Measurements from ENCODE around the gene EIF3K.
"Not testable (repeated sequence)": the region's sequence is repeated elsewhere in the genome, so short reads cannot be mapped to it uniquely, and the experiment has no call there.

The EIF3K gene

DNA sequence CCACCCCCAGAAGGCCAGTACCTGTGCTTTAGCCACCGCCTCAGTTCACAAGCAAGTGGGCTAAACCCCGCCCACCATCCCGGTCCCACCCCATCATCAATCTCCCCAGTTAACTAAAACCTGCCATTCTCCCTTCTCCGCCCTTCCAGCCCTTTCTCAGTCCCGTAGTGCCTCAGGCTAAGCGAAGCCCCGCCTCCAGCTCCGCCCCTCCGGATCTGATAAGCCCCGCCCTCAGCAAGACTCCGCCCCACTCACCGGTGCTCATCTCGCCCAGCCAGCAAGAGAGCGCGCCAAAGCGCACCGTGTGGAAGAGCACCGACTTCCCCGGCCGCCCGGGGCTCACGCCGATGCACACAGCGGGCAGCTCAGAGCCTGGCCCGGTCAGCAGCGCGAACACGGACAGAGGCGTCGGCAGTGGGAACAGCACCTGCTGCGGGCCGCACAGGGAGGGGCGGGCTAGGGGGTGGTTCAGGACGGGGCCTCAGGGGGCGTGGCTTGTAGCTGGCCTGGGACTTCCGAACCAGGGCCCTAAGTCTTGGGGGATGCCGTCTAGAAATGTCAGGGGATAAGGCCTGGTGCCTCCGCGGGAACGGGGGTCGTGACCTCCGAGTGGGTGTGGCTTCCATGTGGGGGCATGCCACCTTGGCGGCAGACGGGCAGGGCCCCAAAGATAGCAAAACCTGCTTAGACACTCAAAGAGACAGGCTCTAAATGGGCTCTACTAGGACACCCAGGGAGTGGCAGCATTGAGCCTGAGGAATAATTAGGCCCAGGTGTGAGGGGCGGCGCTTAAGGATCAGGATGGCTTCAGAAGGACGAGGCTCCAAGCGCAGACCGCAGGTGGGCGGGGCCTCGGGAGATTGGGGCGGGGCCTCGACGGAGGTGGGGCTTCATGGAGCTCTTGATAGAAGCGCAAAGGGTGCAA is 22.7 kb upstream of the EIF3K start:
- no peaks in the 10 kb centered on the region for H3K36me3 Mint-ChIP-seq (ENCODE audit: low read depth)
- no peaks in the 10 kb centered on the region for H3K9me3 Mint-ChIP-seq
- TF ChIP-seq, protein P1, sequence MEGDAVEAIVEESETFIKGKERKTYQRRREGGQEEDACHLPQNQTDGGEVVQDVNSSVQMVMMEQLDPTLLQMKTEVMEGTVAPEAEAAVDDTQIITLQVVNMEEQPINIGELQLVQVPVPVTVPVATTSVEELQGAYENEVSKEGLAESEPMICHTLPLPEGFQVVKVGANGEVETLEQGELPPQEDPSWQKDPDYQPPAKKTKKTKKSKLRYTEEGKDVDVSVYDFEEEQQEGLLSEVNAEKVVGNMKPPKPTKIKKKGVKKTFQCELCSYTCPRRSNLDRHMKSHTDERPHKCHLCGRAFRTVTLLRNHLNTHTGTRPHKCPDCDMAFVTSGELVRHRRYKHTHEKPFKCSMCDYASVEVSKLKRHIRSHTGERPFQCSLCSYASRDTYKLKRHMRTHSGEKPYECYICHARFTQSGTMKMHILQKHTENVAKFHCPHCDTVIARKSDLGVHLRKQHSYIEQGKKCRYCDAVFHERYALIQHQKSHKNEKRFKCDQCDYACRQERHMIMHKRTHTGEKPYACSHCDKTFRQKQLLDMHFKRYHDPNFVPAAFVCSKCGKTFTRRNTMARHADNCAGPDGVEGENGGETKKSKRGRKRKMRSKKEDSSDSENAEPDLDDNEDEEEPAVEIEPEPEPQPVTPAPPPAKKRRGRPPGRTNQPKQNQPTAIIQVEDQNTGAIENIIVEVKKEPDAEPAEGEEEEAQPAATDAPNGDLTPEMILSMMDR (IDR thresholded peaks at IDR 0.05; ENCODE audit: unreplicated experiment in 3 of 3) = no peak

DNA sequence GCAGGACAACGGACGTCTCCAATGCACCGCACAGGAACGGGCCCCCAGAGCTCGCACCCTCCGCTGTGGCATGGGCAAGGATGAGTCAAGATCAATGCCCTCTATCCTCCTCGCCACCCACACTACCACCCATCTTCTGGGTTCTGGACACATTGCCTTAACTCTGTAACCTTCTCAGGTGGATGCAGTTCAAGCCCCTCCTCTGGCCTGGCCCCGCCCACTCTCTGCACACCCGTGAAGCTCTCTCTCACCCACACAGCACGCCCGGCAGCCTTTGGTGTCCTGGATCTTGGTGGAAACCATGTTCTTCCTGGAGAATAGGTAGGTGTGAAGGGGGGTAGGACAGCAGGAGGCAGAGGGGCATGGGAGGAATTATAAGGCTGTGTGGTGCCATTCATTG is 21.9 kb upstream of the EIF3K start:
- no peaks in the 10 kb centered on the region for H3K36me3 Mint-ChIP-seq (ENCODE audit: low read depth)
- TF ChIP-seq, protein P1 (IDR thresholded peaks at IDR 0.05; ENCODE audit: unreplicated experiment in 3 of 3) = no peak
- peaks cover 8% of the 10 kb centered on the region for H3K27me3 Mint-ChIP-seq (ENCODE audit: low read depth)
- H3K27ac Mint-ChIP-seq = no peak overlapping the region
- no peaks in the 10 kb centered on the region for H3K4me1 Mint-ChIP-seq
- H3K9me3 Mint-ChIP-seq = no peaks in the 10 kb centered on the region
- H3K4me3 Mint-ChIP-seq = no peak overlapping the region

More for the DNA sequence above, 22.7 kb upstream of the EIF3K start:
- H3K4me3 Mint-ChIP-seq = peak overlapping the region; percentile 48 to 77 (median 75)
- H3K4me1 Mint-ChIP-seq = no peaks in the 10 kb centered on the region
- no peak overlapping the region for H3K27ac Mint-ChIP-seq
- H3K27me3 Mint-ChIP-seq (ENCODE audit: low read depth) = peaks cover 8% of the 10 kb centered on the region

DNA sequence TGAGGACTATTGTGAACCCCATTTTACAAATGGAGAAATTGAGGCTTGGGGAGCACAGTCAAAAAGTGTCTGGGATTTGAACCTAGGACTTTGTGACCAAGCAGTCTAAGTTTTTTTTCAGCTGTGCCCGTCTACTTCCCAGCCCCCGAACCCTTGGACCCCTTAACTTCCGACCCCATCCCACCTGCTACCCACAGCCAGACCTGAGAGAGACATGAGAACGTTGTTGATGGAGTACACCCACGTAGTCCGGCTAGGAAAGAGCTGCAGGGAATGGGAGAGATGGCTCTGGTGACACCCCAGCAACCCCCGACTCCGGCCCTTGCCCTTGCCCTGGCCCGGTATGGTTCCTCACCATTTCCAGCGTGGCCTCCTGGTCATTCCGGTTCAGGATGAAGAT is 19.3 kb upstream of the EIF3K start:
- Mint-ChIP-seq H3K4me1 (no peaks in the 10 kb centered on the region), H3K4me3 (no peak overlapping the region), H3K27me3 (ENCODE audit: low read depth) (peaks cover 8% of the 10 kb centered on the region), H3K27ac (no peak overlapping the region), H3K36me3 (ENCODE audit: low read depth) (no peaks in the 10 kb centered on the region), H3K9me3 (no peaks in the 10 kb centered on the region)
- TF ChIP-seq, protein P1 (IDR thresholded peaks at IDR 0.05; ENCODE audit: unreplicated experiment in 3 of 3) = no peak

DNA sequence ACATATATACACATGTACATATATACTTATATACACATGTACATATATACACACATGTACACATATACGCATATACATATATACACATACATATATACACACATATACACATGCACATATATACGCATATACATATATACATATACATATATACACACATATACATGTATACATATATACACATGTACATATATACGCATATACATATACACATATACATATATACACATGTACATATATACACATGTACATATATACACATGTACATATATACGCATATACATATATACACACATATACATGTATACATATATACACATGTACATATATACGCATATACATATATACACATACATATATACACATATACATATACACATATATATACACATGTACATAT is 16.1 kb upstream of the EIF3K start:
- H3K27ac Mint-ChIP-seq; H3K36me3 Mint-ChIP-seq (ENCODE audit: low read depth); H3K27me3 Mint-ChIP-seq (ENCODE audit: low read depth); H3K9me3 Mint-ChIP-seq; H3K4me1 Mint-ChIP-seq; H3K4me3 Mint-ChIP-seq: not testable (repeated sequence)

DNA sequence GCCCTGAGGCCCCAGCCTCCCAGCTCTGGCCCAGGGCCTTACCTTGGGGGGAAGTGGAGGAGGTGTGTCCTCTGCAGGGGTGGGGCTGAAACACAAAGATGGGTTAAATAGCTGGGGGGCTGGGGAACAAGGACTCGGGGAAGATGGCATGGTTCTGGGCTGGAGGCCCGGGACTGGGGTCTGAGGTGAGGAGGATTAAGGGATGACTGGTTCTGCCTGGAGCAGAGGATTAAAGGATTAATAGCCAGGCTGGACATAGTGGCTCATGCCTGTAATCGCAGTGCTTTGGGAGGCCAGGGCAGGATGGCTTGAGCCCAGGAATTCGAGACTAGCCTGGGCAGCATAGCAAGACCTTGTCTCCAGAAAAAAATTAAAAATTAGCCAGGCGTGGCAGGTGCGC is 12.9 kb upstream of the EIF3K start:
- Mint-ChIP-seq H3K9me3 (no peaks in the 10 kb centered on the region), H3K4me1 (no peaks in the 10 kb centered on the region), H3K27me3 (ENCODE audit: low read depth) (no peaks in the 10 kb centered on the region), H3K36me3 (ENCODE audit: low read depth) (no peaks in the 10 kb centered on the region), H3K4me3 (no peak overlapping the region), H3K27ac (no peak overlapping the region)
- TF ChIP-seq, protein P1 (IDR thresholded peaks at IDR 0.05; ENCODE audit: unreplicated experiment in 3 of 3) = no peak

DNA sequence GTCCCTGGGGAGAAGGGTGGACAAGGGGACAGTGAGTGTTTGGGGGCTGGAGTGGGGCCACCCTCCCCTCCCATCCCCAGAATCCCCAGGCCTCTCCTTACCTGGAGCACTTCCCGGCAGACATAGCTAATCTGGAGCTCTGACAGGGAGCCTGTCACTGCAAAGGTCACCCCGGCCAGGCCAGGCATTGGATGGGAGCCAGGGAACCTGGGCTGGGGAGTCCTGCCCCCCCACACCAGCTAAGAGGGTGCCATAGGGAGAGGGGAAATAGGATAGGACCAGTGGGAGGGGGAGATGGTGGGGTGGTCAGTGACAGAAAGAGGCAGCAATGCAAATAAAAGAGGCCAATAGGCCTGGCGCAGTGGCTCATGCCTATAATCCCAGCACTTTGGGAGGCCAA is 4.7 kb upstream of the EIF3K start:
- no peak overlapping the region for H3K27ac Mint-ChIP-seq
- H3K36me3 Mint-ChIP-seq (ENCODE audit: low read depth) = no peaks in the 10 kb centered on the region
- no peaks in the 10 kb centered on the region for H3K27me3 Mint-ChIP-seq (ENCODE audit: low read depth)
- H3K4me3 Mint-ChIP-seq = no peak overlapping the region
- H3K9me3 Mint-ChIP-seq = no peaks in the 10 kb centered on the region
- H3K4me1 Mint-ChIP-seq = peaks cover 15% of the 10 kb centered on the region
- TF ChIP-seq, protein P1 (IDR thresholded peaks at IDR 0.05; ENCODE audit: unreplicated experiment in 3 of 3) = no peak

Data from nephron (organoid).